ENCODE results near the gene DRGX.

The DRGX gene

GRCh38 chr10:49354593-49354992 is 41.3 kb downstream of the DRGX start:
- no peak overlapping the region for H3K4me3 ChIP-seq (ENCODE audit: low read depth, low read length)
- no peak for TF ChIP-seq CTCF (IDR thresholded peaks at IDR 0.05; ENCODE audit: borderline replicate concordance, insufficient read depth, low read depth, low read length)

GRCh38 chr10:49353895-49354566 is 41.9 kb downstream of the DRGX start:
- TF ChIP-seq CTCF (IDR thresholded peaks at IDR 0.05; ENCODE audit: borderline replicate concordance, insufficient read depth, low read depth, low read length) = no peak

GRCh38 chr10:49353026-49353894 is 42.6 kb downstream of the DRGX start:
- TF ChIP-seq CTCF (IDR thresholded peaks at IDR 0.05; ENCODE audit: borderline replicate concordance, insufficient read depth, low read depth, low read length) = no peak
- H3K4me3 ChIP-seq (ENCODE audit: low read depth, low read length) = no peak overlapping the region

More at GRCh38 chr10:49353895-49354566, 41.9 kb downstream of the DRGX start:
- H3K4me3 ChIP-seq (ENCODE audit: low read depth, low read length) = no peak overlapping the region

- TF ChIP-seq CTCF (IDR thresholded peaks at IDR 0.05; ENCODE audit: borderline replicate concordance, insufficient read depth, low read depth, low read length) = no peak
Observed at GRCh38 chr10:49352323-49352722, 43.6 kb downstream of the DRGX start.

GRCh38 chr10:49351669-49352068 is 44.2 kb downstream of the DRGX start:
- no peak overlapping the region for H3K4me3 ChIP-seq (ENCODE audit: low read depth, low read length)
- no peak for TF ChIP-seq CTCF (IDR thresholded peaks at IDR 0.05; ENCODE audit: borderline replicate concordance, insufficient read depth, low read depth, low read length)

More at GRCh38 chr10:49352323-49352722, 43.6 kb downstream of the DRGX start:
- H3K4me3 ChIP-seq (ENCODE audit: low read depth, low read length) = no peak overlapping the region

- TF ChIP-seq CTCF (IDR thresholded peaks at IDR 0.05; ENCODE audit: borderline replicate concordance, insufficient read depth, low read depth, low read length) = no peak
- H3K4me3 ChIP-seq (ENCODE audit: low read depth, low read length) = no peak overlapping the region
Observed at GRCh38 chr10:49350846-49351532, 44.9 kb downstream of the DRGX start.

Data from GM12875 (cell line).